Activated CD4-positive, alpha-beta T cell treated with anti-CD3 and anti-CD28 coated beads, Interleukin-2, Interleukin-4, amounts not matched to agents 100 ng/mL and 50 ng/mL, durations not matched to agents 16 hours and 8 hours (primary cell): ENCODE results near the gene OSER1.
"Not testable (repeated sequence)": the region's sequence is repeated elsewhere in the genome, so short reads cannot be mapped to it uniquely, and the experiment has no call there.

Source experiments
- DNase-seq: peaks from one replicate; pipeline ENCODE4 v3.0.0-alpha.2; 2020; ENCODE audit warnings: low spot score

Gene OSER1

DNA sequence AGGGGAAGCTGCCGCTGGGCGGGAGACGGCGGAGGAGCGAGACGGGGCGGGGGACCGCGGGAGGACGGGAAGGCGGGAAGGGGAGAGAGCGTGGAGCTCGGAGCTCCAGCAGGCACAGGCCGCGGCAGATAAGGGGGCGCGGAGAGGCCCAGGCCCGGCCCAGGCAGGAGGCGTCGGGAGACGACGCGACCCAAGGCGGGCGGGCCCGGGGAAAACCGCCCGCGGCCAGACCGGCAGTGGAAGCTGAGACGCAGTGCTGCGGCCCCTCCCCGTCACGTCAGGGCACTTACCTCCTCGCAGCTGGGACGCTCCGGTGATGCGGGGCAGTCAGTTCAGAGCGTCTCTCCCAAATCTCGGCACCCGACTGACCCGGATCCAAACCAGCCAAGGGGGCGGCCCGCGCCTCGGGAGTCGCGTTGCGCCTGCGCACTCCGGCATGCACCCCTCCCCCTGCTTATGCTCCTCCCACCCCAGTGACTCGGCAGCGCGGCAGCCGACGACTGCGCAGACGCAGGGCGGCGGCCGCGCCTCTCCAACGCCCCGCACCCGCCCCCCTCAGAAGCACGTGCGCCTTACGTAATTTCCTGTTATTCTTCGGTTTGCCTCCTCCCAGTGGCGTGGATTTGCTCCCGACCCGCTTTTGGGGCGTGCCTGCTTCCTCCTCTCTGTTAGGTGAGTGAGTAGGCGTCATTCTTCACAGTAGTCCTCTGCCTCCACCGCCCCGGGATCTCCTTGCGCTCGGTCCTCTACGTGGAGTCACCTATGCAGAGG lies at the start of gene OSER1:
OSER1 (minus strand) TSS at position 366 of the 771 bp plus-strand sequence. CDS start 3,814 bp downstream, outside the sequence.
- peak; percentile 98 for DNase-seq

DNA sequence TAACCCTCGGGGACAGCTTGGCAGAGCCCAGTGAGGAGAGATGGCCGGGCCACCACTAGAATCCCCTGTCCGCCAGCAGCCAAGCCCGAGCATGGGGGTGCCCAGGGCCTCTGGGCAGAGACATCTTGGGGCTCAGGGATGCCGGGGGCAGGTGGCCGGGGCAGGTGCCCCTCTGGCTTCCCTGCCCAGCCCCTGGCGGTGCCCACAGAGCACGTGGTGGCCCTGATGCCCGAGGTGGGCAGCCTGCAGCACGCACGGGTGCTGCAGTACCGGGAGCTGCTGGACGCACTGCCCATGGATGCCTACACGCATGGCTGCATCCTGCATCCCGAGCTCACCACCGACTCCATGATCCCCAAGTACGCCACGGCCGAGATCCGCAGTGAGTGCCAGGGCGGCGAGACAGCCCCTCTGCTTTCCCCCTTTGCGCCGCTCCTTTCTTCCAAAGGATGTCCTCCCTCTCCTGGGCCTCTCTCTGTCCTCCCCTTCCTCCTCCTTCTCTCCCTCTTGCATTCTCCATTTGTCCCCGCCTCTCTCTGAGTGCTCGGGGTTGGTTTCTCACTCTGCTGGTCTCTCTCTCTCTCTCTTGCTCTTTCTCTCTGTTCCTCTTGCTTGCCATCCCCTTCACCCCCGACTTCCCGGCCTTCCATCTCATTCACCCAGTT lies 47.8 kb upstream of the OSER1 start:
- DNase-seq, result no peak

DNA sequence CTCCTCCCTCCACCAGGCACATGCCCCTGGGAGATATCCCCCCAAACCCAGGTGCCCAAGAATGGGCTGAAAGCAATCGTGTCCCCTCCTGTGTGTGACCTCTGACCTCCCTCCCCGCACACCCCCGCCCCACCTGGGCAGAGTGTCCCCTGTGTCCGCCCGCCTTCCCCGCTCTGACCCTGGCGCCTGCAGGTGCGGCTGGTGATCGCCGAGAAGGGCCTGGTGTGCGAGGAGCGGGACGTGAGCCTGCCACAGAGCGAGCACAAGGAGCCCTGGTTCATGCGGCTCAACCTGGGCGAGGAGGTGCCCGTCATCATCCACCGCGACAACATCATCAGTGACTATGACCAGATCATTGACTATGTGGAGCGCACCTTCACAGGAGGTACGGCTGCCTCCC lies 46.4 kb upstream of the OSER1 start:
- DNase-seq, result no peak

DNA sequence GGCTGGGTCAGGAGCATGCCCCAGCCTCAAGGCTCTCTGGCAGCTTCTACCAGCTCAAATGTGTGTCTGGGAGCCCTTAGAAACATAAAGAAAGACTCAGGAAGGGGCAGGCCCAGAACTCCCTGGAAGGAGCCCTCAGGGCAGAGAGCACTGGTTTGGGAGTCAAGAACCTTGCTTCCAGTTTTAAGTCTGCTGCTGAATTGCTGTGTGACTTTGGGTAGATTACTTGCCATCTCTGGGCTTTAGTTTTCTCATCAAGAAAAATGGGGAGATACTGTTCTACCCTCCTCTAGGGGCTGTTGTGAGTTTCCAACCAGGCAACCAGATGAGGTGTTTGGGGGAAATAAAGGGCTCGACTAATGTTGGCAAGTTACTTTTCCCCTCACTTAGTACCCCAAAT lies 45.4 kb upstream of the OSER1 start:
- no peak for DNase-seq

DNA sequence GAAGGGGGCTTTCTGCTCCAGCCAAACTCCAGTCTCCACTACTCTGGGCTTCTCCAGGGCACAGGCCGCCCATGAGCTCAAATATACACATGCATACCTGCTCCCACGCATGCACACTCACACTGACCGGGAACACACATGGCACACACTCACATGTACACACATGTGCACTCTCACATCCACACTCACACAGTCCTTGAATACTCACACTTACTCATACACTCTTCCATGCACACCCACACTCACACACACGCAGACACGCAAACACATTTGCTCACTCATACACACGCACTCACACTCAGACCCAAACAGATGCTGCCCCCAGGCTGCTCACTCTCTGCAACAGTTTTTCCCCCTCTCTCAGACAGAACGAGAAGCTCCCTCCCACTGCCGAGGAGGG lies 43.5 kb upstream of the OSER1 start:
- no peak for DNase-seq

DNA sequence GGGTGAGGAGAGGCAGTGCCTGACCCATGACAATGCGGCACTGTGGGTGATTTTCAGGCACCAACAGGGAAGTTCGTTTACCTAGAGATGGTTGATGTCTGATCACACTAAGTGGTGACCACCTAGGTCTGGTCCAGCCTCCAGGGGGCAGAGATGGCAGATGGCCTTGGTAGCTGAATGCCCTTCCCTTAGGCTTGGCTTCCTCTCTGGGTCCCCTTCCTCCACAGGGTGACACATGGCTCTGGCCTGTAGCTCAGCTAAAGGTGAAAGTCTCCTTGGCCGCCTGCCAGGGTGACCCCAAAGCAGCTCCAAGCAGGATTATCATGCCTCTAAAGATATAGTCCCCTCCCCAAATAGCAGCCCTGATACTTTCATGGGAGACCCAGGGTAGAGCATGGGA lies 43.0 kb upstream of the OSER1 start:
- no peak for DNase-seq

DNA sequence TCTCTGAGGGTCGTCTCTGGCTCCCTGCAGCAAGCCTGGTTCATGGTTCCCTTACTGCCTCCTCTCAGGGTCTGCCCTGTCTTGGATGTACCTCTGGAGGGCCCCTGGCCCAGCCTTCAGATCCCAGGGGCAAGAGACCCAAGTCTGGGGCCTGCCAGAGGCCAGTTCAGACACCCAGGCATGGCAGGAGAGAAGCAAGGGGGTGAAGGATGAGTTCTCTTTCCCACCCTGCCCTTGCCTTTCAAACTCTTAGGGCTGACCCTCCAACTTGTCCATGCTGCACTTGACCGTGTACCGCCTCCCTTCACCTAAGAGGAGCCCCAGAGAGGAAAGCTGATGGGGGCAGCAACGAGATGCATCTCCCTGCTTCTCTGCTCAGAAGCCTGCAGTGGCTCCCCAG lies 40.7 kb upstream of the OSER1 start:
- DNase-seq, result no peak

DNA sequence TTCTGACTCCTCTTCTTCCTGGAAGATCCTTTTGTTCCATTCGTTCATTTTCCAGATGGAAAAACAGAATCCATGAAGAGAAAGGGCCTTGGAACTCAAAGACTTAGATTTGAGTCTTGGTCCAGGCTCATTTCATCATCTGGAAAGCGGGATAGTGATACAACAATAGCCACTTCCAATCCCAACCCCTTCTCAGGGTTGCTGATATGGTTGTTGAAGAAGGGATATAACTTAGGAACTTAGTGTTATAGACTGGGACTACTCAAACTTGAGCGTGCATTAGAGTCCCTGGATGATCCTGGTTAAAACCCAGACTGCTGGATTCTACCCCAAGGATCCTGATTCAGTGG lies 37.8 kb upstream of the OSER1 start:
- DNase-seq, result no peak

DNA sequence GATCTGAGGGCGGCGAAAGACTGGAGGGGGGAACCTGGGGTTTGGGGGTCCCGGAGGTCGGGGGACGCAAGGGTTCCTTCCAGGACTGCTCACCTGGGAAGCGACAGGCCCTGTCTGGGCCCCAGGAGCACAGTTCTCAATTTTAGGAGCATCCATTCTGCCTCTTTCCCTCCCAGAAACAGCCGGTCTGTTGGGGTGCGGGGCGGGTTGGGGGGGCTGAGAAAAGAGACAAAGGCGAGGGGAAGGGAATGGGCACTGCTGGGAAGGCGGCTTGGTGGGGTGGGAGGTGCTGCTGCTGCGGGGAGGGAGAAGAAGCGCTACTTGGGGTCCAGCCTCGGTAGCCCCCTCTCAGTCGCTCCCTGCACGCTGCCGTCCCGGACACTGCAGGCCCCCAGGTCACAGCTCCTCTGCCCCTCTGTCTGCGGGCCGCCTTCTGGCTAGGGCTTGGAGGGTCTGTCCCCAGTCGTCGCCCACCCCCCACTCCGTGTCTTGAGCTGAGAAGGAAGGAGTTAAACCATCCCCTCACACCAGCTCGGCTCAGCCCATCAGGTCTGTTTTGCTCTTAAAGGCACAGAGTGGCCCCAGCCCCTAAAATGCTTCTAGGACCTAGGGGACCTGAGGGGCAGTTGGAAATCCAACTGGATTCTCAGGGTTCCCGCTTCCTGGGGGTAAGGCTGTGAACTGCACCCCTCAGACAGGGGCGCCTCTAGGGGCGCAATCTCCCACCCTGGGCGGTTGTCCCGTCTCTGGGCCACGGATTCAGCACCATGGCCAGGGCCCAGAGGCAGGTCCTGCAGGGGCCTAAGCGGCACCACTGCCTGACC lies 37.2 kb upstream of the OSER1 start:
- no peak for DNase-seq

DNA sequence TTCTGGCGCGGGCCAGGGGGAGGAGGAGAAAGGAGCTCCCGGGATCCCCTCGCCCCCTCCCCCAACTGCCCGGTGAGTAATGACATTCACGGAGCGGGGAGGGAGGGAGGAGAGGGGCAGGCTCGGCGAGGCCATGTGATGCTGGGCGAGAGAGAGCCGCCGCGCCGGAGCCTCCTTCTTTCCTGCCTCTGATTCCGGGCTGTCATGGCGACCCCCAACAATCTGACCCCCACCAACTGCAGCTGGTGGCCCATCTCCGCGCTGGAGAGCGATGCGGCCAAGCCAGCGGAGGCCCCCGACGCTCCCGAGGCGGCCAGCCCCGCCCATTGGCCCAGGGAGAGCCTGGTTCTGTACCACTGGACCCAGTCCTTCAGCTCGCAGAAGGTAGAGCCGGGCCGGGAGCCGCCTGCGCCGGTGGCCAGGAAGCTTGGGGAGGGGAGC lies 36.6 kb upstream of the OSER1 start, which contains the start of gene GDAP1L1:
GDAP1L1 (plus strand) TSS at position 178 of the 441 bp plus-strand sequence; CDS start at position 205, 27 bp downstream.
- no peak for DNase-seq

DNA sequence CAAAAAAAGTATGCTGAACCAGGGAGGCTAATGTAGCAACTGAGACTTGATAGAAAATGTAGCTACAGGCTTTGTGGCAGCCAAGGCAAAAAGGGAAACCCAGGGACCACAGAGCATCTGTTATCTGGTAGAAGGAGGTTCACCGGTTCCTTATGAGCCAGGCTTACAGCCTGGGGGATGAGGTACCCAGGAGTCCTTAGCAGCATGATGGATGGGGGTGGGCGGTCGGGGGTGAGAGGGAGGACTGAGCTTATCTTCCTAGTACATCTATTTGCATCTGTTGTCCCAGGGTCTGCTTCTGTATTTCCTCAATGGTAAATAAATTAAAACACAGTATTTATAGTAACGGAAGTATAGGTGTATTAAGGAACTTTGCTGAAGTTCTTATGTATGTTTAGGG lies 35.4 kb upstream of the OSER1 start:
- no peak for DNase-seq

DNA sequence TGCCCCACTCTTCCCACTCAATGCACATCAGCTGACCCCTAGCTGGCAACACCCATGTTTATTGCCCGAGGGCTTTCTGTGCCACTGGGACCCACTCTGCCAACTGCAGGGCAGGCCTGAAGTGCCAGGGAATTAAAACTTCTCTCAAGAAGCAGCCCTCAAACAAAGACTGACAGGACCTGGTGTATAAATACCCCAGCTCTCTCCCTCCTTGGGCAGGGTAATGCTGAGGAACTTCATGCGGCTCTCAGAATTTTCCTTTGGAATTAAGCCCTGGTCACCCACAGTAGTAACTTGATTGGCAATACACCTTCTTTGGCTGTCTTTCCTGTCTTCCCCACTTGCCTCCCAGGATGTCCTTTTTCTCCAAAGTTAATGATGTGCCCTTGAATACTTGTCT lies 31.2 kb upstream of the OSER1 start:
- no peak for DNase-seq

DNA sequence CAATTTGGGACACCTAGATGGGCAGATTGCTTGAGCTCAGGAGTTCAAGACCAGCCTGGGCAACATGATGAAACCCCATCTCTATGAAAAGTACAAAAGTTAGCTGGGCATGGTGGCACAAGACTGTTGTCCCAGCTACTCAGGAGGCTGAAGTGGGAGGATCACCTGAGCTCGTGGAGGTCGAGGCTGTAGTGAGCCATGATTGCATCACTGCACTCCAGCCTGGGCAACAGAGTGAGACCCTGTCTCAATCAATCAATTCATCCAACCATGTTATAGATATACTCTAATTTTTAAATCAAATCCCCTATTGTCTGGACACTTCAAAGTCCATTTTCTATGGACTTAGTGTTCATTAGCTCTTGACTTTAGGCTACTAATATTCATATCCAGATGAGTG lies 26.3 kb upstream of the OSER1 start:
- not testable (repeated sequence) for DNase-seq

DNA sequence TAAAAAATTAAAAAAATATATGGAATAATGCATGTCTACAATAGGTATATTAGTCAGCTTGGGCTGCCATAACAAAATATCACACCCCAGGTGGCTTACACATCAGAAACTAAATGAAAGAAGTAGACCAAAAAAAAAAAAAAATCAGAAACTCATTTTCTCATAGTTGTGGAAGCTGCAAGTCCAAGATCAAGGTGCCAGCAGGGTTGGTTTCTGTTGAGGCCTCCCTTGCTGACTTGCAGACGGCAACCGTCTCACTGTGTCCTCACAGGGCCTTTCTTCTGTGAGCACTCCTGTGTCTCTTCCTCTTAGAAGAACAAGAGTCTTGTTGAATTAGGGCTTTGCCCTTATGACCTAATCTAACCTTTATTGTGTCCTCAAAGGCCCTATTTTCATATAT lies 25.1 kb upstream of the OSER1 start:
- DNase-seq, result no peak

DNA sequence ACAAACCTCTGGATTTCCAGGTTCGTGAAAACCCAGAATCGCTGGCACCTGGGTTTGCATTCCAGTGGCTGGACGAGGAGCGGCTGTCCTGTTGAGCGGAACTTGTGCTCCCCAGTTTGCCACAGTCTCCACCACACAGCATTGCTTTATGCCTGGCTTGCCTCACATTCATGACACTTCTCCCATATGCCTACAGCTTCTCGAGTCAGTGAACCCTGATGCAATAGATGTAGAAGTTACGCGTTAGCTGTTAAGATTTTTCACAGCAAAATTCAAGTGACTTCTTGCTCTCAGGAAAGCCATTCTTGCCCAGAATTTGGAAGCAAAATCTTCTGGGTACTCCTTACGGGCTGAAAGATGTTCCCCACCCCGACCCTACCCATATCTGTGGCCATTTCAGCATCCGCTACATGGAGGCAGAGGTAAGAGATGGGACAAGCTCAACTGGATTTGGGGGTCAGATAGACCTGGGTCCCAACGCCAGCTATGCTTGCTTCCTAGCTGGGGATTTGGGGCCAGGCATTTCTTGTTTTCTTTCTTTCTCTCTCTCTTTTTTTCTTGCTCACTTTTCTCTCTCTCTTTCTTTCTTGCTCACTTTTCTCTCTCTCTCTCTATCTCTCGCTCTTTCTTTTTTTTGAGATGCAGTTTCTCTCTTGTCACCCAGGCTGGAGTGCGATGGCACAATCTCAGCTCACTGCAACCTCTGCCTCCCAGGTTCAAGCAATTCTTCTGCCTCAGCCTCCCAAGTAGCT lies 24.2 kb upstream of the OSER1 start:
- DNase-seq, result no peak

DNA sequence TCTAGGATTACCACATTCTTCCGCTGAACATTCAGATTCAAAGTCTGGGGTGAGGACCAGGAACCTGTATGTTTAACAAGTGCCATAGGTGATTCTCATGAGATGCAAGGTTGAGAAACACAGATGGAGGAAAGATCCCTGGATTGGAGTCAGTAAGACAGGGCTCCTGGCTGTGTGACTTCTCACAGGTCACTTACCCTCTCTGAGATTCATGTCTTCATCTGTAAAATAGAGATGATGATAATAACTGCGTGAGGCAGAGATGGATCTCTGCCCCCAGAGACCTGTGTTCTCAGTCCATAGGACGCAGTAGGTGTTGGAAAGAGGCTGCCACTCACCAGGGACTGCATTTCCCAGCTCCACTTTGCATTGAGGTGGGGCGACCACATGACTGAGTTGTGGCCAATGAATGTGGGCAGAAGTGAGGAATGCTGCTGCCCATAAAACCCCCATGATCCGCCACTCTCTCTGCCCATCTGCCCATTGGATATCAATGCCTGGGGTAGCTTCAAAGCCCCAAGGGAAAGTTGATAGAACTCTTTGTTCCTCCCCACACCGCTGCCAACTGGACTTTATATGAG lies 23.0 kb upstream of the OSER1 start:
- DNase-seq, result no peak

DNA sequence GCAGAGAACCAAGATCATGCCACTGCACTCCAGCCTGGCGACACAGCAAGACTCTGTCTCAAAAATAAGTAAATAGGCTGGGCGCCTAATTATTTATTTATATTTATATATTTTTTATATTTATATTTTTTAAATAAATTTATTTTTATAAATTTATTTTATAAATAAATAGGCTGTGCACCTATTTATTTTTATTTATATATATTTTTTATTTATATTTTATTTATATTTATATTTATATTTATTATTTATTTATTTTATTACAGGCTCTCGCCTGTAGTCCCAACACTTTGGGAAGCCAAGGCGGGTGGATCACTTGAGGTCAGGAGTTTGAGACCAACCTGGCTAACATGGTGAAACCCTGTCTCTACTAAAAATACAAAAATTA lies 21.9 kb upstream of the OSER1 start:
- not testable (repeated sequence) for DNase-seq

DNA sequence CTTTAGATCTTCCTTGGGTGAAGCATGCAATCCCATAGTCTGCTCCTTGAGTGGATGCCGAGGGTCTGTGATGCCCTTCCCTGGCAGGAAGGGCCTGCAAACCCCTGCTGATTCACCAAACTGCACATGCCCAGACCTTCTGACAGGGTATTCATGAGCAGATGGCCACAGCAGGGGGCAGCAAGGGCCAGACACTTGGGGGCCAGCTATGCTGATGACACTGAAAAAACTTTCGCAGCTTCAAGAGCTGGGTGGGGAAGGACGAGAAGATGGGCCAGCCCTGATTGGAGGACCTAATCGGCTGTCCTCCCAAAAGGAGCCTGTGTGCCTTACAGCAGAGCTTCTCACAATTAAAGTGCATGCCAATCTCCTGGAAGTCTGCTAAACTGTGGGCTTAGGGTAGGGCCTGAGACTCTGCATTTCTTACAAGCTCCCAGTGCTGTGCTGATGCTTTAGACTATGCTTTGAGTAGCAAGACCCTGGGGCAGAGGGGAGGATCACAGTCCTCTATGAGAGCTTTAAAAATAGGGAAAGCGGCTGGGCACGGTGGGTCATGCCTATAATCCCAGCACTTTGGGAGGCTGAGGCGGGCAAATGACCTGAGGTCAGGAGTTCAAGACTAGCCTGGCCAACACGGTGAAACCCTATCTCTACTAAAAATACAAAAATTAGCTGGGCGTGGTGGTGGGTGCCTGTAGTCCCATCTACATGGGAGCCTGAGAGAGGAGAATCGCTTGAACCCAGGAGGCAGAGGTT lies 21.3 kb upstream of the OSER1 start:
- no peak for DNase-seq

DNA sequence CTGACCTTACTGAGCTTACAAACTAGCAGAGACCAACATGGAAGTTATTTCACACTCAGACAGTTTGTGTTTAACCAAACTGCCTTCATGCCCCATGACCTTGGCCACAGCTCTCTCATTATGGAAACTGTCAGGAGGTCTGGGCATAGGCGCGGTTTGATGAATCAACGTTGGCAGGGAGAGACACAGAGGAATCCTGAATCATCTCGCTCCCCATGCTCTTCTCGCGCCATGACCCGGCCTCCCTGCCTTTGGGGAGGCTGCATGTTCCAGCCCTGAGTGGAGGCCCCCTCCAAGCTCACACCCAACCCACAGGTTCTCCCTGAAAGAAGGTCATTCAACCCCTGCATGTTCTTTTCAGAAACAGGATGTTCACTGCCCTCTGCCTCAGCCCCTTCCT lies 20.6 kb upstream of the OSER1 start:
- DNase-seq, result no peak

DNA sequence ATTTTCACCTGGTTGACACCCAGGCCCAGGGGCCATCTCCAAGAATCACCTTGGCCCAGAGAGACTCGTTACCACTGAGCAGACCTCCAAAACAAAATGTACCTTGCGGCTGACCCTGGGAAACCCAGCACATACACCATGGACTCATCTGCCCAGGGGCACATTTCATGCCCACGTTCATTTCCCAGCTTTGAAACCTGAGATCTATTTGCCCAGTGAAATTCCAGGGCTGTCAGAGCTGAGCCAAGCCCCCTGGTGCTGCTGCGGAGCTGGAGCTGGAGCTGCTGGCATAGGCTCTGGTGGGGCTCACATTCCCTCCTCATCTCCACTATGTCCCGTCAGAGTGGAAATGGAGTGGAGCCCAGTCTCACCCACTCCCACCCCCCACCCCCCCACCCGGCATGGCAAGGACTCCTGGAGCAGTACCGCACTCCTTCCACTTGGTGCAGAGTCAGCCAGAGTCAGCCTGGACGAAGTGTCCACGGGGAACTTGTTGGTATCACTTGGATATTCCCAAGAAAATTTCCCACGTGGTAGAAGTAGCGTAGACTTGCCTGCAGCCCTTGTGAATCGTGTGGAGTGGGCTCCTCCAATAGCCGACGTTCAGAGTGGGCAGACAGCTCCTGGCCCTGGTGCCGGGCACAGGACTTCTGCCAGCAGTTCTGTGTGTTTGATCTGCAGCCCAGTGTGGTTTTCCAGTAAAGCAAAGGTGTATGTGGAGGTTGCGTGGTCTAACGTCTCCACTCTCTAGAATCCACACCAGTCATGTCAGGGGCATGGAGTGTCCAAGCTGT lies 18.1 kb upstream of the OSER1 start:
- no peak for DNase-seq
